NCI-H1105 treated with DMSO at 0.1 percent for 48 hours (cell line): ENCODE results near the gene DUSP8.

Experiments used
- DNase-seq: peaks from one replicate; lab custom pipeline; 2025; lab: John Stamatoyannopoulos, UW

The DUSP8 gene

GRCh38 chr11:1532014-1532586, 40.0 kb downstream of the DUSP8 start:
- no peak for DNase-seq

- DNase-seq, result no peak
These were observed 40.5 kb downstream of the DUSP8 start for GRCh38 chr11:1531449-1532013.

GRCh38 chr11:1530686-1531448, 41.2 kb downstream of the DUSP8 start:
- no peak for DNase-seq

- DNase-seq, result no peak
These were observed 42.3 kb downstream of the DUSP8 start for GRCh38 chr11:1529774-1530173.

GRCh38 chr11:1529286-1529685, 42.8 kb downstream of the DUSP8 start:
- DNase-seq, result no peak

GRCh38 chr11:1528710-1529109, 43.4 kb downstream of the DUSP8 start:
- no peak for DNase-seq

- no peak for DNase-seq
These were observed 45.3 kb downstream of the DUSP8 start for GRCh38 chr11:1526785-1527184.

GRCh38 chr11:1523779-1524178, 48.3 kb downstream of the DUSP8 start:
- no peak for DNase-seq

- no peak for DNase-seq
These were observed 49.0 kb downstream of the DUSP8 start for GRCh38 chr11:1523077-1523476.

GRCh38 chr11:1522081-1522424, 50.0 kb downstream of the DUSP8 start:
- no peak for DNase-seq

- no peak for DNase-seq
These were observed 50.5 kb downstream of the DUSP8 start for GRCh38 chr11:1521382-1522080.

GRCh38 chr11:1520663-1521267, 51.3 kb downstream of the DUSP8 start:
- DNase-seq, result no peak

- DNase-seq, result no peak
These were observed 51.8 kb downstream of the DUSP8 start for GRCh38 chr11:1520209-1520662.

- DNase-seq, result no peak
These were observed 52.8 kb downstream of the DUSP8 start for GRCh38 chr11:1519028-1520010.

GRCh38 chr11:1518301-1518700, 53.8 kb downstream of the DUSP8 start:
- no peak for DNase-seq

GRCh38 chr11:1517117-1518005, 54.7 kb downstream of the DUSP8 start:
- no peak for DNase-seq

GRCh38 chr11:1516273-1517067, 55.6 kb downstream of the DUSP8 start:
- no peak for DNase-seq

- DNase-seq, result peak; percentile 20
These were observed 56.7 kb downstream of the DUSP8 start for GRCh38 chr11:1515082-1516060.
